Colonic mucosa (tissue), 4 donors: ENCODE measurements around the gene HASPIN. TPM values are rescaled to one million over a fixed set of nuclear protein-coding genes. Genes with fewer than 3 reads are reported as not detected.

Experiments
- DNase-seq: peaks from one replicate; pipeline ENCODE4 v3.0.0-alpha.2; 2020
- H3K27ac ChIP-seq: fragments of 200-600 bp; one replicate; pipeline ENCODE4 v1.8.0; 2021
- H3K27me3 ChIP-seq: fragments of 200-600 bp; one replicate; pipeline ENCODE4 v1.8.0; 2021
- H3K36me3 ChIP-seq: fragments of 200-600 bp; one replicate; pipeline ENCODE4 v1.8.0; 2021
- H3K4me1 ChIP-seq: fragments of 200-600 bp; one replicate; pipeline ENCODE4 v1.8.0; 2021; ENCODE audit warnings: mild to moderate bottlenecking
- H3K4me3 ChIP-seq: fragments of 200-600 bp; one replicate; pipeline ENCODE4 v1.8.0; 2021
- H3K9ac ChIP-seq, 2 donors: one replicate each; pipeline ENCODE4 v1.7.0; 2013; ENCODE audit warnings: control low read depth in 2 of 2, low read depth in 2 of 2, low read length in 2 of 2
- H3K9me3 ChIP-seq: fragments of 200-600 bp; one replicate; pipeline ENCODE4 v1.8.0; 2021
- intact Hi-C: fragments of 100-400 bp; cut with DNase I; formaldehyde crosslinking; loops from one replicate; pipeline ENCODE4 v1.14.1; 2022
- total RNA-seq, 2 donors: library from RNA; stranded (reverse); fragmentation: NEBNext Ultra II Directional in 1 of 2; extraction: Animal tissue kit (Norgen Biotek cat#: 25700) in 1 of 2; gene quantifications; one replicate each; pipeline ENCODE4 v1.2.1, GENCODE V29; 2021
- TF ChIP-seq, protein P1 (sequence below): fragments of 200-600 bp; IDR thresholded peaks from one replicate; pipeline ENCODE4 v1.8.0; 2022; ENCODE audit warnings: antibody characterized with exemption, mild to moderate bottlenecking
- donor health status: healthy.
- donor health status: DM: no; HTN: no; CAD: no.
- donor health status: DM: no; HTN: no; CAD: no.

HASPIN gene
- total RNA-seq, 2 donors from 2014 or later, result 2.6 to 13.2 TPM

GRCh38 chr17:3710951-3711383 lies 12.7 kb upstream of the HASPIN start:
- Histone ChIP-seq H3K36me3 (no peaks in the 10 kb centered on the region), H3K27me3 (no peaks in the 10 kb centered on the region), H3K27ac (peak overlapping the region; percentile 25), H3K9me3 (no peaks in the 10 kb centered on the region), H3K4me3 (no peak overlapping the region), H3K9ac (no peak overlapping the region), H3K4me1 (no peaks in the 10 kb centered on the region)
- no peak for DNase-seq
- intact Hi-C loops, result no loop called here
- TF ChIP-seq, protein P1, sequence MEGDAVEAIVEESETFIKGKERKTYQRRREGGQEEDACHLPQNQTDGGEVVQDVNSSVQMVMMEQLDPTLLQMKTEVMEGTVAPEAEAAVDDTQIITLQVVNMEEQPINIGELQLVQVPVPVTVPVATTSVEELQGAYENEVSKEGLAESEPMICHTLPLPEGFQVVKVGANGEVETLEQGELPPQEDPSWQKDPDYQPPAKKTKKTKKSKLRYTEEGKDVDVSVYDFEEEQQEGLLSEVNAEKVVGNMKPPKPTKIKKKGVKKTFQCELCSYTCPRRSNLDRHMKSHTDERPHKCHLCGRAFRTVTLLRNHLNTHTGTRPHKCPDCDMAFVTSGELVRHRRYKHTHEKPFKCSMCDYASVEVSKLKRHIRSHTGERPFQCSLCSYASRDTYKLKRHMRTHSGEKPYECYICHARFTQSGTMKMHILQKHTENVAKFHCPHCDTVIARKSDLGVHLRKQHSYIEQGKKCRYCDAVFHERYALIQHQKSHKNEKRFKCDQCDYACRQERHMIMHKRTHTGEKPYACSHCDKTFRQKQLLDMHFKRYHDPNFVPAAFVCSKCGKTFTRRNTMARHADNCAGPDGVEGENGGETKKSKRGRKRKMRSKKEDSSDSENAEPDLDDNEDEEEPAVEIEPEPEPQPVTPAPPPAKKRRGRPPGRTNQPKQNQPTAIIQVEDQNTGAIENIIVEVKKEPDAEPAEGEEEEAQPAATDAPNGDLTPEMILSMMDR, result no peak

GRCh38 chr17:3712811-3713463 lies 10.8 kb upstream of the HASPIN start:
- Histone ChIP-seq H3K4me3 (no peak overlapping the region), H3K9me3 (no peaks in the 10 kb centered on the region), H3K27ac (no peak overlapping the region), H3K27me3 (no peaks in the 10 kb centered on the region), H3K9ac (no peak overlapping the region), H3K36me3 (no peaks in the 10 kb centered on the region), H3K4me1 (no peaks in the 10 kb centered on the region)
- TF ChIP-seq, protein P1, result no peak
- DNase-seq, result no peak
- intact Hi-C loops, result no loop called here

DNA sequence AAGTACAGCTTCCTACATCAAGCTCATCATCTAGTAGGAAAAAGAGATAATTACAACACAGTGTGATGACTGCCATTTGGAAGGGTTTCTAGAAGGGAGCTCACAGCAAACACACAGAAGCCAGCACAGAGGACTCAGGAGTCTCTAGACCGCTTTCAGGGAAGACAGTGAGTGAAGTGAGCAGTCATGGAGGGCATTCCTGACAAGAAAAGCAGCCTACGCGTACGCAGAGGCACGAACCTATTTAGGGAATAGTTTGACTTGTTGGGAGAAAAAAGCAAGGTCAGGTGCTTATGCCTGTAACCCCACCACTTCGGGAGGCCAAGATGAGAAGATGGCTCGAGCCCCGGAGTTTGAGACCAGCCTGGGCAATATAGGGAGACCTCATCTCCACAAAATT lies 8.4 kb upstream of the HASPIN start:
- Histone ChIP-seq H3K9me3 (no peaks in the 10 kb centered on the region), H3K4me3 (no peak overlapping the region), H3K4me1 (no peaks in the 10 kb centered on the region), H3K27ac (no peak overlapping the region), H3K36me3 (no peaks in the 10 kb centered on the region), H3K27me3 (no peaks in the 10 kb centered on the region), H3K9ac (no peak overlapping the region)
- intact Hi-C loops, result no loop called here
- TF ChIP-seq, protein P1, result no peak
- DNase-seq, result no peak

- H3K4me1 ChIP-seq, result no peaks in the 10 kb centered on the region
- no peak for DNase-seq
- intact Hi-C loops, result no loop called here
Observed at GRCh38 chr17:3718201-3718600, 5.5 kb upstream of the HASPIN start.

GRCh38 chr17:3719265-3719664 lies 4.4 kb upstream of the HASPIN start:
- H3K9me3 ChIP-seq, result no peaks in the 10 kb centered on the region
- H3K9ac ChIP-seq, result no peak overlapping the region
- TF ChIP-seq, protein P1, result no peak
- intact Hi-C loops, result no loop called here
- no peak for DNase-seq
- H3K27me3 ChIP-seq, result no peaks in the 10 kb centered on the region
- no peaks in the 10 kb centered on the region for H3K36me3 ChIP-seq
- H3K4me1 ChIP-seq, result peaks cover 1% of the 10 kb centered on the region
- H3K4me3 ChIP-seq, result no peak overlapping the region
- H3K27ac ChIP-seq, result peak overlapping the region; percentile 41

More at GRCh38 chr17:3718201-3718600, 5.5 kb upstream of the HASPIN start:
- no peak overlapping the region for H3K9ac ChIP-seq
- H3K27ac ChIP-seq, result no peak overlapping the region
- TF ChIP-seq, protein P1, result no peak
- no peaks in the 10 kb centered on the region for H3K36me3 ChIP-seq
- no peak overlapping the region for H3K4me3 ChIP-seq
- H3K27me3 ChIP-seq, result no peaks in the 10 kb centered on the region
- no peaks in the 10 kb centered on the region for H3K9me3 ChIP-seq
